OCI-LY7 (cell line): ENCODE data around the gene GTF2I. TPM values are rescaled to one million over a fixed set of nuclear protein-coding genes. Genes with fewer than 3 reads are reported as not detected.
"Not testable (repeated sequence)": the region's sequence is repeated elsewhere in the genome, so short reads cannot be mapped to it uniquely, and the experiment has no call there.

Experiments
- BruUV-seq: library from RNA; stranded (reverse); fragments of 400-500 nt; replicated peaks from 2 replicates; lab custom pipeline; 2021; lab: Mats Ljungman, UMichigan
- CTCF ChIA-PET: fragments of 300-600 bp; sonication (Branson Sonifier 250); formaldehyde crosslinking; loops from one replicate; lab custom pipeline; 2022; ENCODE audit warnings: antibody characterized with exemption; ENCODE audit not compliant: unreplicated experiment; lab: Charles Lee
- POLR2A ChIA-PET: fragments of 300-600 bp; sonication (Branson Sonifier 250); formaldehyde crosslinking; loops from one replicate; lab custom pipeline; 2022; ENCODE audit warnings: antibody characterized with exemption; lab: Charles Lee
- DNase-seq: peaks from one replicate; pipeline ENCODE4 v3.0.0-alpha.2; 2015; ENCODE audit warnings: low spot score
- H2AFZ ChIP-seq: fragments of 200-600 bp; sonication (generic), shearing (Covaris generic); 2 replicates; pipeline ENCODE4 v1.6.1; 2014; ENCODE audit warnings: mild to moderate bottlenecking, antibody characterized with exemption, low read length, moderate library complexity
- H3K27ac ChIP-seq: fragments of 200-600 bp; sonication (generic); 2 replicates; pipeline ENCODE4 v1.5.1; 2014; ENCODE audit warnings: mixed run types, low read depth, mild to moderate bottlenecking, moderate library complexity, low read length, inconsistent platforms; ENCODE audit not compliant: poor library complexity, severe bottlenecking
- H3K36me3 ChIP-seq: fragments of 200-600 bp; sonication (generic); 2 replicates; pipeline ENCODE4 v1.6.1; 2014; ENCODE audit warnings: mild to moderate bottlenecking, antibody characterized with exemption, low read length, moderate library complexity, mixed read lengths; ENCODE audit not compliant: insufficient read depth
- H3K4me1 ChIP-seq: fragments of 200-600 bp; sonication (generic); 2 replicates; pipeline ENCODE4 v1.5.1; 2014; ENCODE audit warnings: mild to moderate bottlenecking, low read length; ENCODE audit not compliant: insufficient read depth, poor library complexity, severe bottlenecking
- H3K4me2 ChIP-seq: fragments of 200-600 bp; sonication (generic); 2 replicates; pipeline ENCODE4 v1.6.1; 2014; ENCODE audit warnings: mild to moderate bottlenecking, low read length
- H3K4me3 ChIP-seq: fragments of 200-600 bp; sonication (generic); 2 replicates; pipeline ENCODE4 v1.5.1; 2014; ENCODE audit warnings: mild to moderate bottlenecking, low read depth, low read length; ENCODE audit not compliant: poor library complexity, severe bottlenecking
- H3K79me2 ChIP-seq: fragments of 200-600 bp; sonication (generic); 2 replicates; pipeline ENCODE4 v1.6.1; 2016; ENCODE audit warnings: low read depth, mild to moderate bottlenecking, low read length, moderate library complexity, mixed read lengths; ENCODE audit not compliant: insufficient read depth
- H3K9me2 ChIP-seq: fragments of 200-600 bp; sonication (generic); 2 replicates; pipeline ENCODE4 v1.6.1; 2016; ENCODE audit warnings: mild to moderate bottlenecking, low read length, mixed read lengths; ENCODE audit not compliant: insufficient read depth
- H3K9me3 ChIP-seq: fragments of 200-600 bp; sonication (generic); 2 replicates; pipeline ENCODE4 v1.6.1; 2014; ENCODE audit warnings: mild to moderate bottlenecking, mixed run types, low read length, mixed read lengths
- H4K20me1 ChIP-seq: fragments of 200-600 bp; sonication (generic); 2 replicates; pipeline ENCODE4 v1.6.1; 2014; ENCODE audit warnings: mild to moderate bottlenecking, antibody characterized with exemption, low read length, moderate library complexity, mixed read lengths; ENCODE audit not compliant: insufficient read depth
- EZH2phosphoT487 ChIP-seq: fragments of 200-600 bp; sonication (generic); IDR thresholded peaks from 2 replicates; pipeline ENCODE4 v1.6.1; 2018; ENCODE audit warnings: low read depth, borderline replicate concordance, mild to moderate bottlenecking, mixed run types, antibody characterized with exemption, low read length, moderate library complexity, mixed read lengths
- intact Hi-C: fragments of 100-400 bp; cut with micrococcal nuclease; formaldehyde crosslinking; loops from one replicate; pipeline ENCODE4 v1.10.0; 2022; ENCODE audit not compliant: unreplicated experiment
- total RNA-seq, 2 experiments: library from RNA; depleted of rRNA in 1 of 2; stranded (reverse); fragments of >200 nt in 1 of 2; shearing (Covaris generic) in 1 of 2; gene quantifications; 2 replicates each; pipeline ENCODE4 v1.2.3, GENCODE V29; 2014 to 2022
- TF ChIP-seq, protein P1 (sequence below): fragments of 200-600 bp; sonication (generic); conservative IDR thresholded peaks from 2 replicates; pipeline ENCODE4 v1.5.1; 2014; ENCODE audit warnings: mild to moderate bottlenecking, antibody characterized with exemption, low read length, moderate library complexity, mixed read lengths

Gene GTF2I
- total RNA-seq, 2 experiments from 2014 or later: 188 to 269 TPM

DNA sequence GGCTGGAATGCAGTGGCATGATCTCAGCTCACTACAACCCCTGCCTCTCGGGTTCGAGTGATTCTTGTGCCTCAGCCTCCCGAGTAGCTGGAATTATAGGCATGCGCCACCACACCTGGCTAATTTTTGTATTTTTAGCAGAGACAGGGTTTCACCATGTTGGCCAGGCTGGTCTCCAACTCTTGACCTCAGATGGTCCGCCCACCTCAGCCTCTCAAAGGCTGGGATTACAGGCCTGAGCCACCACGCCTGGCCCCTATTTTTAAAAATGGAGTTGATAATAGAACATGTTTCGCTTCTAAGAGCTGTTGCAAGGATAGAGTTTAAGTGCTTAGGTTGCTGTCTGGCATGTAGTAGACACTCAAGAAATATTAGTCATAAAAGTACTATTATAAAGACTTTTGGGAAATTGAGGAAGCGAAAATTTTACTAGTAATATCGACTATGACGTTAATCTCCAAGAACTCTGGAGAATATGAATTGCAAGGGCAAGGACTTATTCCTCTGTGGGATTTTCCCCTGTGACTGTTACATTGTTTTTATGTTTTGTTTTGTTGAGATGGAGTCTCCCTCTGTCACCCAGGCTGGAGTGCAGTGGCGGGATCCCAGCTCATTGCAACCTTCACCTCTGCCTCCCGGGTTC lies 7.9 kb downstream of the GTF2I start:
- BruUV-seq: no TSS peak
- H3K36me3 ChIP-seq: peaks cover 75% of the 10 kb centered on the region
- H3K79me2 ChIP-seq: peaks cover 100% of the 10 kb centered on the region
- peaks cover 37% of the 10 kb centered on the region for H3K4me1 ChIP-seq
- TF ChIP-seq, protein P1, sequence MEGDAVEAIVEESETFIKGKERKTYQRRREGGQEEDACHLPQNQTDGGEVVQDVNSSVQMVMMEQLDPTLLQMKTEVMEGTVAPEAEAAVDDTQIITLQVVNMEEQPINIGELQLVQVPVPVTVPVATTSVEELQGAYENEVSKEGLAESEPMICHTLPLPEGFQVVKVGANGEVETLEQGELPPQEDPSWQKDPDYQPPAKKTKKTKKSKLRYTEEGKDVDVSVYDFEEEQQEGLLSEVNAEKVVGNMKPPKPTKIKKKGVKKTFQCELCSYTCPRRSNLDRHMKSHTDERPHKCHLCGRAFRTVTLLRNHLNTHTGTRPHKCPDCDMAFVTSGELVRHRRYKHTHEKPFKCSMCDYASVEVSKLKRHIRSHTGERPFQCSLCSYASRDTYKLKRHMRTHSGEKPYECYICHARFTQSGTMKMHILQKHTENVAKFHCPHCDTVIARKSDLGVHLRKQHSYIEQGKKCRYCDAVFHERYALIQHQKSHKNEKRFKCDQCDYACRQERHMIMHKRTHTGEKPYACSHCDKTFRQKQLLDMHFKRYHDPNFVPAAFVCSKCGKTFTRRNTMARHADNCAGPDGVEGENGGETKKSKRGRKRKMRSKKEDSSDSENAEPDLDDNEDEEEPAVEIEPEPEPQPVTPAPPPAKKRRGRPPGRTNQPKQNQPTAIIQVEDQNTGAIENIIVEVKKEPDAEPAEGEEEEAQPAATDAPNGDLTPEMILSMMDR: no peak
- no peak for TF ChIP-seq EZH2phosphoT487
- H3K9me3 ChIP-seq: no peaks in the 10 kb centered on the region
- no peak overlapping the region for H3K4me3 ChIP-seq
- no peak overlapping the region for H2AFZ ChIP-seq
- no peak for DNase-seq
- no peak overlapping the region for H3K4me2 ChIP-seq
- peaks cover 6% of the 10 kb centered on the region; the same call in 1 of the 2 replicates for H4K20me1 ChIP-seq
- no peak overlapping the region for H3K27ac ChIP-seq
- POLR2A ChIA-PET: no interaction called here
- H3K9me2 ChIP-seq: no peaks in the 10 kb centered on the region
- intact Hi-C loops: loop anchor here (10.0 kb wide), 1 partner anchor 49 kb away; no protein-coding TSS in a partner anchor
- CTCF ChIA-PET: no interaction called here

DNA sequence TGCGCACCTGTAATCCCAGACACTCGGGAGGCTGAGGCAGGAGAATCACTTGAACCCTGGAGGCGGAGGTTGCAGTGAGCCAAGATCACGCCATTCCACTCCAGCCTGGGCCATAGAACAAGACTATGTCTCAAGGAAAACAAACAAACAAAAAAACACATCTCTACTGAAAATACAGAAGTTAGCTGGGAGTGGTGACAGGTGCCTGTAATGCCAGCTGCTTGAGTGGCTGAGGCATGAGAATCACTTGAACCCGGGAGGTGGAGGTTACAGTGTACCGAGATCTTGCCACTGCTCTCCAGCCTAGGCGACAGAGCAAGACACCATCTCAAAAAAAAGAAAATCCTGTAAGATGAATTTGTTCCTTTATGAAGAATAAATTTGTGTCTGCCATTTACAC lies 9.5 kb downstream of the GTF2I start:
- POLR2A ChIA-PET: not testable (repeated sequence)

DNA sequence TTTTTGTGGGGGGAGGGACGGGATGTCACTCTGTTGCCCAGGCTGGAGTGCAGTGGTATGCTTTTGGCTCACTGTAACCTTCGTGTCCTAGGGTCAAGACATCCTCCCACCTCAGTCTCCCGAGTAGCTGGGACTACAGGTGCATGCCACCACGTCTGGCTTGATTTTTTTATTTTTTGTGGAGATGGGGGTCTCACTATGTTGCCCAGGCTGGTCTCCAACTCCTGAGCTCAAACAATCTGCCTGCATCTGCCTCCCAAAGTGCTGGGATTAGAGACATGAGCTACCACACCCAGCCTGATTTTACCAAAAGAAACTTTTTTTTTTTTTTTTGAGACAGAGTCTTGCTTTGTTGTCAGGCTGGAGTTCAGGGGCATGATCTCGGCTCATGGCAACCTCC lies 10.0 kb downstream of the GTF2I start:
- intact Hi-C loops: loop anchor here (10.0 kb wide), 1 partner anchor 47 kb away; no protein-coding TSS in a partner anchor
- Histone ChIP-seq H3K36me3 (peaks cover 81% of the 10 kb centered on the region), H3K4me1 (peaks cover 16% of the 10 kb centered on the region), H3K79me2 (peaks cover 100% of the 10 kb centered on the region)
- CTCF ChIA-PET, H3K9me2 ChIP-seq, H3K4me3 ChIP-seq, H4K20me1 ChIP-seq, H3K9me3 ChIP-seq, POLR2A ChIA-PET, H3K27ac ChIP-seq, H3K4me2 ChIP-seq, DNase-seq, BruUV-seq, H2AFZ ChIP-seq: not testable (repeated sequence)

More for the DNA sequence above, 9.5 kb downstream of the GTF2I start:
- H3K4me2 ChIP-seq, BruUV-seq, H3K9me3 ChIP-seq, H3K9me2 ChIP-seq, DNase-seq, H3K27ac ChIP-seq, H2AFZ ChIP-seq, H4K20me1 ChIP-seq, H3K4me3 ChIP-seq: not testable (repeated sequence)
- intact Hi-C loops: loop anchor here (10.0 kb wide), 1 partner anchor 48 kb away; no protein-coding TSS in a partner anchor
- CTCF ChIA-PET: interaction anchor here (0.5 kb wide), 1 partner anchor 51 kb away, joined by 3 read pairs; no protein-coding TSS in a partner anchor
- H3K36me3 ChIP-seq: peaks cover 78% of the 10 kb centered on the region
- peaks cover 21% of the 10 kb centered on the region for H3K4me1 ChIP-seq
- H3K79me2 ChIP-seq: peaks cover 100% of the 10 kb centered on the region
